Mucosa of descending colon (tissue), 3 donors: ENCODE data around the gene AZIN2. TPM values are rescaled to one million over a fixed set of nuclear protein-coding genes. Genes with fewer than 3 reads are reported as not detected.
A peak's percentile ranks its signal among the peaks of the same experiment; 100 is the strongest.

Source experiments
- ATAC-seq: fragments of 200-7000 bp; cut with Tn5 transposase; one replicate; pipeline ENCODE4 v1.9.1; 2020; ENCODE audit warnings: mild to moderate bottlenecking, moderate library complexity
- DNase-seq, 3 donors: peaks; one replicate each; pipeline ENCODE4 v3.0.0-alpha.2; 2020
- H3K36me3 ChIP-seq: fragments of 200-600 bp; one replicate; pipeline ENCODE4 v1.8.0; 2021; ENCODE audit warnings: low read depth, mild to moderate bottlenecking
- H3K4me1 ChIP-seq: fragments of 200-600 bp; one replicate; pipeline ENCODE4 v1.8.0; 2021; ENCODE audit warnings: low read depth, mild to moderate bottlenecking
- H3K4me3 ChIP-seq: fragments of 200-600 bp; one replicate; pipeline ENCODE4 v1.8.0; 2021; ENCODE audit warnings: mild to moderate bottlenecking
- H3K9me3 ChIP-seq: fragments of 200-600 bp; one replicate; pipeline ENCODE4 v1.8.0; 2021; ENCODE audit warnings: mild to moderate bottlenecking
- intact Hi-C, 2 donors: fragments of 100-400 bp; cut with DNase I in 1 of 2; cut with micrococcal nuclease in 1 of 2; formaldehyde crosslinking; loops; one replicate each; pipeline versions ENCODE4 v1.11.0 to v1.11.1; 2022; cut with DNase I, micrococcal nuclease
- total RNA-seq, 3 donors: library from RNA; stranded (reverse); fragmentation: NEBNext Ultra II Directional in 2 of 3; extraction: Animal tissue kit (Norgen Biotek cat#: 25700) in 2 of 3; gene quantifications; one replicate each; pipeline versions ENCODE4 v1.2.1 to v1.2.4, GENCODE V29; 2021 to 2023
- TF ChIP-seq, protein P1 (sequence below): fragments of 200-600 bp; IDR thresholded peaks from one replicate; pipeline ENCODE4 v1.8.0; 2022; ENCODE audit warnings: antibody characterized with exemption, mild to moderate bottlenecking
- donor health status: DM: no; HTN: no; CAD: no; lungs with moderate emphysema.
- donor health status: DM: no; HTN: no; CAD: no.
- donor health status: DM: no; HTN: yes; CAD: no.

Gene AZIN2
- total RNA-seq, 3 donors from 2014 or later = 13.8 to 36.5 (median 19.0) TPM

DNA sequence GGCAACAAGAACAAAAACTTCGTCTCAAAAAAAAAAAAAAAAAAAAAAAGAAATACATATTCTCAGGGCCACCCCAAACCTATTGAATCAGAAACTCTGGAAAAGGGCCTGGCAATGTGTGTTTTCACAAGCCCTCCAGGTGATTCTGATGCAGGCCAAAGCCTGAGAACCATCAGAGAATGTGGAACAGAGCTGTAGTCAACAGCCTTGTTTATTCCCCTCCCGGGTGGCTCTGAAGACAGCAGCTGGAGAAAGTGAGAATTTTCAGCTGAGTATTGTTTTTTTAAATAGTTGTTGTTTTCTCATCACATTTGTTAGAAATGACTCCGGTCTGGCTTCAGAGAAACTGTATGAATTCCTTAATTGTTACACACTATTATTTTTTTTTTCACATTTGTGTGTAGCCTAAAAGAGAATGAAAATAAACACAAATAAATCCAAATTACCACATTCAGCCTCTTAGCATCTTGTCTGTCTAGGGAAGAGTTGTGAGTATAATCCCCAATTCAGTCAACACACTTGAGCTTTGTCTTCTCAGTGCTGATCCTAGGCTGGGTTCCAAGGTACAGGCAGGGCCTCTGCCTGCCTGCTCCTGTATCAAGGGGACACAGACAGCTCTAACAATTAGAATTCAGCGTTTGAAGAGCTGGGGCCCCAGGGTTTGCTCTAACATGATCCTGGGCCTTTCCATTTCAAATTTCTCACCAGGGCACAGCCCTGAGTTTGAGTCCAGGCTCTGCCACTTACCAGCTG lies 6.6 kb upstream of the AZIN2 start:
- Histone ChIP-seq H3K4me1 (no peaks in the 10 kb centered on the region), H3K36me3 (no peaks in the 10 kb centered on the region), H3K4me3 (no peak overlapping the region), H3K9me3 (no peaks in the 10 kb centered on the region)
- intact Hi-C loops = no loop called here
- ATAC-seq = peak; percentile 25
- DNase-seq = no peak
- TF ChIP-seq, protein P1, sequence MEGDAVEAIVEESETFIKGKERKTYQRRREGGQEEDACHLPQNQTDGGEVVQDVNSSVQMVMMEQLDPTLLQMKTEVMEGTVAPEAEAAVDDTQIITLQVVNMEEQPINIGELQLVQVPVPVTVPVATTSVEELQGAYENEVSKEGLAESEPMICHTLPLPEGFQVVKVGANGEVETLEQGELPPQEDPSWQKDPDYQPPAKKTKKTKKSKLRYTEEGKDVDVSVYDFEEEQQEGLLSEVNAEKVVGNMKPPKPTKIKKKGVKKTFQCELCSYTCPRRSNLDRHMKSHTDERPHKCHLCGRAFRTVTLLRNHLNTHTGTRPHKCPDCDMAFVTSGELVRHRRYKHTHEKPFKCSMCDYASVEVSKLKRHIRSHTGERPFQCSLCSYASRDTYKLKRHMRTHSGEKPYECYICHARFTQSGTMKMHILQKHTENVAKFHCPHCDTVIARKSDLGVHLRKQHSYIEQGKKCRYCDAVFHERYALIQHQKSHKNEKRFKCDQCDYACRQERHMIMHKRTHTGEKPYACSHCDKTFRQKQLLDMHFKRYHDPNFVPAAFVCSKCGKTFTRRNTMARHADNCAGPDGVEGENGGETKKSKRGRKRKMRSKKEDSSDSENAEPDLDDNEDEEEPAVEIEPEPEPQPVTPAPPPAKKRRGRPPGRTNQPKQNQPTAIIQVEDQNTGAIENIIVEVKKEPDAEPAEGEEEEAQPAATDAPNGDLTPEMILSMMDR = no peak

DNA sequence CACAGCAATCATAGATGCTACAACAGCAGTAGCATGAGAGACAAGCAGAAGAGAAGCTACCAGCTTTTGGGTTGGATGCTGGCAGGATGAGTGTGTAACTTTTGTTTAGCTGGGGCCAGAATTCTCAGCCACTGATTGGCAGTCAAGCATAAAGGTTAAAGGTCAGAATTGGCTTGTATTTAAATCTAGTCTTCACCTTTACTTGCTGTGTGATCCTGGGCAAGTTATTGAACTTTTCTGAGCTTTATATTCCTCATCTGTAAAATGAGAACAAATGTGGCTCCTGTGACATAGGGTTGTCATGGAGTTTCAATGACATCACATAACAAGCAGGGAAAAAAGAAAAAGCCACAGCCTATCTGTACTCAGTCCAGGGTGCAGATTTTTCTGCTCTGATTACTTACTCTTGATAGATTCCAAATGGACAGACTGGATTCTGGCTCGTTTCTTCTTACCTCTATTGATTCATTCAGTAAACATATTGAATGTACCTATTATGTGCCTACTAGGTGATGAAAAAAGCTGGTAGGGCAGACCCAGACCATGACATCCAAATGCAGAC lies 2.8 kb upstream of the AZIN2 start:
- no peak for ATAC-seq
- Histone ChIP-seq H3K4me1 (no peaks in the 10 kb centered on the region), H3K4me3 (no peak overlapping the region), H3K9me3 (no peaks in the 10 kb centered on the region), H3K36me3 (no peaks in the 10 kb centered on the region)
- TF ChIP-seq, protein P1 = no peak
- no peak for DNase-seq
- intact Hi-C loops = no loop called here

DNA sequence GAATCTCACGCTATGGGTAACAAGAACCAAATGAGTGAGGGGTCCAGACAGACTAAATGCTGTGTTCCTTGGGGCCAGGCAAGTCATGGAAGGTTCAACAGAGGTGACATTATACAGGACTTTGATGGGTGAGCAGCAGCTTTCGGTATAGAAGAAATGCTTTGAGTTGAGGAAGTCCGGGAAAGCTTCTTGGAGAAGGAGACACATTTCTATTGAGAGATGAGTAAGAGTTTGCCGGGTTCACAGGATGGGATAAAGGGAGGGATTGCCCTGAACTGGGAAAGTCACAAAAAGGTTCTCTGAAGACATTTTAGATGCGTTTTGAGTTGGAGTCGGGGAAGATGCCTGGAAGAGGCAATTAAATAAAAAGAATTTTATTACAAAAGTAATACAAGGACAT lies 580 bp upstream of the AZIN2 start:
- Histone ChIP-seq H3K9me3 (no peaks in the 10 kb centered on the region), H3K4me1 (no peaks in the 10 kb centered on the region), H3K36me3 (no peaks in the 10 kb centered on the region), H3K4me3 (no peak overlapping the region)
- intact Hi-C loops = loop anchor here in 1 of 2 donors (10.0 kb wide), 1 partner anchor 146 kb away; no protein-coding TSS in a partner anchor
- ATAC-seq (no peak), DNase-seq (no peak)
- TF ChIP-seq, protein P1 = no peak

- intact Hi-C loops = loop anchor here in 1 of 2 donors (10.0 kb wide), 1 partner anchor 147 kb away; no protein-coding TSS in a partner anchor
- H3K4me3 ChIP-seq = peak overlapping the region; percentile 29
- DNase-seq = peak; percentile 27 to 54 (median 52)
- H3K9me3 ChIP-seq = no peaks in the 10 kb centered on the region
- H3K36me3 ChIP-seq = no peaks in the 10 kb centered on the region
- peak; percentile 36 for ATAC-seq
- TF ChIP-seq, protein P1 = no peak
- H3K4me1 ChIP-seq = no peaks in the 10 kb centered on the region
Measured at GRCh38 chr1:33081554-33082305, 777 bp downstream of the AZIN2 start.

DNA sequence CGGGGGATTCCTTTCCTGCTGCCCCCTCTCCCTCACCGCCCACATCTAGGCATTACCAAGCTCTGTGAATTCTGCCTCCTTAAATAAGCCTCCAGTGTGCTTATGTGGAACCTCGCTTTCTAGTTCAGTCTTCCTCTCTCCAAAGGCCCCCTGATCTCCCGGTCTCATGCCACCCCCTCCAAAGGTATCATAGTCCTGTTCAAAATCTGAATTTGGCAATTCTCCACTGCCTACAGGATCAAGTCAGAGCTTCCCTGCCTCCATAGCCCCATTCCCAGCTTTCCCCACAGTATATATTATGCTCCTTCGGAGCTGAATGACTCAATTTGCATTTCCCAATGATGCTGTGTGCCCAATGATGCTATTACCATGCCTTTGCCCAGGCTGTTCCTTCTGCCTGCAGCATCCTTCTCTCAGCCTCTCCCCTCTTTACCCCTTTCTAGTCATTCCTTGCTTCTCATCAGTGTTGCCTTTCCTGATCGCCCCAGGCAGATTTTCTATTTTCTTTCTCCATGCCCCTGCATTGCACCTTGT lies 1.7 kb downstream of the AZIN2 start:
- Histone ChIP-seq H3K4me3 (no peak overlapping the region), H3K4me1 (no peaks in the 10 kb centered on the region), H3K9me3 (no peaks in the 10 kb centered on the region), H3K36me3 (no peaks in the 10 kb centered on the region)
- TF ChIP-seq, protein P1 = no peak
- ATAC-seq = no peak
- no peak for DNase-seq
- intact Hi-C loops = loop anchor here in 1 of 2 donors (10.0 kb wide), 1 partner anchor 148 kb away; no protein-coding TSS in a partner anchor
